WTC11 (cell line): Measurements from ENCODE around the gene WDR82. TPM values are rescaled to one million over a fixed set of nuclear protein-coding genes. Genes with fewer than 3 reads are reported as not detected.

Source experiments
- ATAC-seq: fragments of 200-7000 bp; cut with Tn5 transposase; 2 replicates; pipeline ENCODE4 v1.10.0; 2021; ENCODE audit warnings: mild to moderate bottlenecking, moderate library complexity
- CTCF ChIA-PET: fragments of 300-600 bp; sonication (Branson Sonifier 250); formaldehyde crosslinking; loops from one replicate; lab custom pipeline; 2021; ENCODE audit warnings: antibody characterized with exemption; lab: Charles Lee
- POLR2A ChIA-PET: fragments of 350-600 bp; sonication (Branson Sonifier 250); formaldehyde crosslinking; loops from one replicate; lab custom pipeline; 2021; ENCODE audit warnings: antibody characterized with exemption; lab: Charles Lee
- DNase-seq: peaks from one replicate; pipeline ENCODE4 v3.0.0; 2021; ENCODE audit warnings: low spot score
- H3K27ac Mint-ChIP-seq: 2 replicates; pipeline ENCODE4 v1.8.0; 2021; ENCODE audit warnings: mixed read lengths
- H3K27me3 Mint-ChIP-seq: 2 replicates; pipeline ENCODE4 v1.8.0; 2021; ENCODE audit warnings: low read depth, mild to moderate bottlenecking, moderate library complexity, mixed read lengths
- H3K36me3 Mint-ChIP-seq: 2 replicates; pipeline ENCODE4 v1.8.0; 2021; ENCODE audit warnings: mixed read lengths
- H3K4me1 Mint-ChIP-seq: 2 replicates; pipeline ENCODE4 v1.8.0; 2022; ENCODE audit warnings: mixed read lengths
- H3K4me3 Mint-ChIP-seq: 2 replicates; pipeline ENCODE4 v1.8.0; 2021; ENCODE audit warnings: mild to moderate bottlenecking, moderate library complexity, mixed read lengths
- H3K9me3 Mint-ChIP-seq: 2 replicates; pipeline ENCODE4 v1.8.0; 2021; ENCODE audit warnings: mixed read lengths
- ATF1 ChIP-seq: sonication (generic); formaldehyde crosslinking; IDR thresholded peaks from 2 replicates; pipeline ENCODE4 v1.8.1; 2023; ENCODE audit warnings: mild to moderate bottlenecking, moderate library complexity, missing genetic modification reagents
- CREM ChIP-seq: sonication (generic); formaldehyde crosslinking; IDR thresholded peaks from 2 replicates; pipeline ENCODE4 v1.8.1; 2022; ENCODE audit warnings: mild to moderate bottlenecking, missing genetic modification reagents, moderate library complexity
- E2F1 ChIP-seq: sonication (generic); formaldehyde crosslinking; IDR thresholded peaks from 2 replicates; pipeline ENCODE4 v1.8.0; 2022; ENCODE audit warnings: mild to moderate bottlenecking, missing genetic modification reagents
- E2F4 ChIP-seq: sonication (generic); formaldehyde crosslinking; IDR thresholded peaks from 2 replicates; pipeline ENCODE4 v1.8.1; 2022; ENCODE audit warnings: low read depth, mild to moderate bottlenecking, moderate library complexity, missing genetic modification reagents, borderline replicate concordance
- EMX1 ChIP-seq: fragments of 250-450 bp; sonication (Bioruptor Pico); IDR thresholded peaks from 2 replicates; pipeline ENCODE4 v1.8.0; 2021; ENCODE audit warnings: mild to moderate bottlenecking
- ETV6 ChIP-seq: sonication (generic); formaldehyde crosslinking; IDR thresholded peaks from 2 replicates; pipeline ENCODE4 v1.8.1; 2022; ENCODE audit warnings: mild to moderate bottlenecking, missing genetic modification reagents
- IRF2 ChIP-seq: sonication (generic); formaldehyde crosslinking; IDR thresholded peaks from 2 replicates; pipeline ENCODE4 v1.8.0; 2022; ENCODE audit warnings: low read depth, missing genetic modification reagents, borderline replicate concordance
- MAX ChIP-seq: sonication (generic); formaldehyde crosslinking; IDR thresholded peaks from 2 replicates; pipeline ENCODE4 v1.8.0; 2022; ENCODE audit warnings: mild to moderate bottlenecking, missing genetic modification reagents
- MXD4 ChIP-seq: fragments of 250-450 bp; sonication (Bioruptor Pico); IDR thresholded peaks from 2 replicates; pipeline ENCODE4 v1.8.0; 2021; ENCODE audit warnings: mild to moderate bottlenecking, moderate library complexity, borderline replicate concordance
- MYBL2 ChIP-seq: sonication (generic); formaldehyde crosslinking; IDR thresholded peaks from 2 replicates; pipeline ENCODE4 v1.8.1; 2023; ENCODE audit warnings: mild to moderate bottlenecking, moderate library complexity, missing genetic modification reagents
- RORB ChIP-seq: fragments of 250-450 bp; sonication (Bioruptor Pico); IDR thresholded peaks from 2 replicates; pipeline ENCODE4 v1.9.0; 2021; ENCODE audit warnings: mild to moderate bottlenecking
- ZNF232 ChIP-seq: sonication (generic); formaldehyde crosslinking; IDR thresholded peaks from 2 replicates; pipeline ENCODE4 v1.8.0; 2022; ENCODE audit warnings: mild to moderate bottlenecking, missing genetic modification reagents
- ZNF416 ChIP-seq: fragments of 250-450 bp; sonication (Bioruptor Pico); IDR thresholded peaks from 2 replicates; pipeline ENCODE4 v1.9.0; 2021; ENCODE audit warnings: mild to moderate bottlenecking, inconsistent platforms
- ZNF425 ChIP-seq: fragments of 250-450 bp; sonication (Bioruptor Pico); conservative IDR thresholded peaks from 2 replicates; pipeline ENCODE4 v1.9.0; 2021; ENCODE audit warnings: mild to moderate bottlenecking
- total RNA-seq: library from RNA; stranded (reverse); gene quantifications from 3 replicates; pipeline ENCODE4 v1.2.3, GENCODE V29; 2021
- TF ChIP-seq, protein P1 (sequence below): sonication (generic); formaldehyde crosslinking; IDR thresholded peaks from 2 replicates; pipeline ENCODE4 v1.8.0; 2022; ENCODE audit warnings: mild to moderate bottlenecking, missing genetic modification reagents
- TF ChIP-seq, protein P2 (sequence below): sonication (generic); formaldehyde crosslinking; IDR thresholded peaks from 2 replicates; pipeline ENCODE4 v1.8.1; 2023; ENCODE audit warnings: mild to moderate bottlenecking, missing genetic modification reagents, moderate library complexity
- TF ChIP-seq, protein P3 (sequence below): sonication (generic); formaldehyde crosslinking; IDR thresholded peaks from 2 replicates; pipeline ENCODE4 v1.8.0; 2023; ENCODE audit warnings: missing genetic modification reagents
- TF ChIP-seq, protein P4 (sequence below): fragments of 250-450 bp; sonication (Bioruptor Pico); IDR thresholded peaks from 2 replicates; pipeline ENCODE4 v1.9.0; 2021; ENCODE audit warnings: mild to moderate bottlenecking

WDR82 gene
- total RNA-seq, 1 experiment from 2014 or later = 69.7 TPM

GRCh38 chr3:52217409-52217805, 61.0 kb downstream of the WDR82 start:
- ATAC-seq (no peak), DNase-seq (no peak)
- ChIA-PET CTCF (interaction anchor here (0.9 to 11.5 kb wide), 8 partner anchors 17 to 215 kb away, joined by 3 to 222 read pairs (median 4); partner anchors contain the start of genes TWF2 and WDR82), POLR2A (no interaction called here)
- Mint-ChIP-seq H3K4me3 (no peak overlapping the region), H3K9me3 (no peaks in the 10 kb centered on the region), H3K27ac (no peak overlapping the region), H3K27me3 (no peaks in the 10 kb centered on the region), H3K36me3 (peaks cover 32% of the 10 kb centered on the region), H3K4me1 (peaks cover 6% of the 10 kb centered on the region; the same call in 1 of the 2 replicates)
- TF ChIP-seq ZNF425 (CRISPR knock-in tag) (no peak), EMX1 (CRISPR knock-in tag) (no peak), ZNF232 (CRISPR knock-in tag) (no peak), E2F4 (CRISPR knock-in tag) (no peak), ETV6 (CRISPR knock-in tag) (no peak), MYBL2 (CRISPR knock-in tag) (no peak), ZNF416 (CRISPR knock-in tag) (no peak), IRF2 (no peak), MXD4 (no peak), E2F1 (CRISPR knock-in tag) (no peak), ATF1 (no peak), CREM (CRISPR knock-in tag) (no peak), RORB (CRISPR knock-in tag) (no peak)
- TF ChIP-seq, protein P1, sequence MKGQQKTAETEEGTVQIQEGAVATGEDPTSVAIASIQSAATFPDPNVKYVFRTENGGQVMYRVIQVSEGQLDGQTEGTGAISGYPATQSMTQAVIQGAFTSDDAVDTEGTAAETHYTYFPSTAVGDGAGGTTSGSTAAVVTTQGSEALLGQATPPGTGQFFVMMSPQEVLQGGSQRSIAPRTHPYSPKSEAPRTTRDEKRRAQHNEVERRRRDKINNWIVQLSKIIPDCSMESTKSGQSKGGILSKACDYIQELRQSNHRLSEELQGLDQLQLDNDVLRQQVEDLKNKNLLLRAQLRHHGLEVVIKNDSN (CRISPR knock-in tag) = no peak

GRCh38 chr3:52216585-52217408, 61.7 kb downstream of the WDR82 start:
- Mint-ChIP-seq H3K27me3 (no peaks in the 10 kb centered on the region), H3K27ac (peak overlapping the region; percentile 1; the same call in 1 of the 2 replicates), H3K4me1 (peaks cover 6% of the 10 kb centered on the region; the same call in 1 of the 2 replicates), H3K9me3 (no peaks in the 10 kb centered on the region), H3K36me3 (peaks cover 38% of the 10 kb centered on the region)
- ATAC-seq = no peak
- POLR2A ChIA-PET = no interaction called here
- no peak for DNase-seq
- no peak for TF ChIP-seq MAX (CRISPR knock-in tag)
- TF ChIP-seq, protein P2, sequence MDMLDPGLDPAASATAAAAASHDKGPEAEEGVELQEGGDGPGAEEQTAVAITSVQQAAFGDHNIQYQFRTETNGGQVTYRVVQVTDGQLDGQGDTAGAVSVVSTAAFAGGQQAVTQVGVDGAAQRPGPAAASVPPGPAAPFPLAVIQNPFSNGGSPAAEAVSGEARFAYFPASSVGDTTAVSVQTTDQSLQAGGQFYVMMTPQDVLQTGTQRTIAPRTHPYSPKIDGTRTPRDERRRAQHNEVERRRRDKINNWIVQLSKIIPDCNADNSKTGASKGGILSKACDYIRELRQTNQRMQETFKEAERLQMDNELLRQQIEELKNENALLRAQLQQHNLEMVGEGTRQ (CRISPR knock-in tag) = no peak
- TF ChIP-seq, protein P3, sequence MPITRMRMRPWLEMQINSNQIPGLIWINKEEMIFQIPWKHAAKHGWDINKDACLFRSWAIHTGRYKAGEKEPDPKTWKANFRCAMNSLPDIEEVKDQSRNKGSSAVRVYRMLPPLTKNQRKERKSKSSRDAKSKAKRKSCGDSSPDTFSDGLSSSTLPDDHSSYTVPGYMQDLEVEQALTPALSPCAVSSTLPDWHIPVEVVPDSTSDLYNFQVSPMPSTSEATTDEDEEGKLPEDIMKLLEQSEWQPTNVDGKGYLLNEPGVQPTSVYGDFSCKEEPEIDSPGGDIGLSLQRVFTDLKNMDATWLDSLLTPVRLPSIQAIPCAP (CRISPR knock-in tag) = no peak
- TF ChIP-seq, protein P4, sequence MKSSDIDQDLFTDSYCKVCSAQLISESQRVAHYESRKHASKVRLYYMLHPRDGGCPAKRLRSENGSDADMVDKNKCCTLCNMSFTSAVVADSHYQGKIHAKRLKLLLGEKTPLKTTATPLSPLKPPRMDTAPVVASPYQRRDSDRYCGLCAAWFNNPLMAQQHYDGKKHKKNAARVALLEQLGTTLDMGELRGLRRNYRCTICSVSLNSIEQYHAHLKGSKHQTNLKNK (CRISPR knock-in tag) = no peak
- TF ChIP-seq, all 79 proteins: peak for 0
- CTCF ChIA-PET = interaction anchor here (0.9 to 11.5 kb wide), 8 partner anchors 18 to 172 kb away, joined by 3 to 222 read pairs (median 4); partner anchors contain the start of genes TWF2 and WDR82
- no peak overlapping the region for H3K4me3 Mint-ChIP-seq
